HepG2 (cell line): ENCODE data around the gene TVP23A. TPM values are rescaled to one million over a fixed set of nuclear protein-coding genes. Genes with fewer than 3 reads are reported as not detected.

ENCODE experiments used
- CHD4 ChIP-seq: fragments of 200-600 bp; sonication (generic); IDR thresholded peaks from 2 replicates; pipeline ENCODE4 v1.7.0; 2017; ENCODE audit warnings: mild to moderate bottlenecking, low read length, borderline replicate concordance
- FOXM1 ChIP-seq: sonication (generic); formaldehyde crosslinking; IDR thresholded peaks from 2 replicates; pipeline ENCODE4 v1.5.0; 2020; ENCODE audit warnings: missing genetic modification reagents
- GATAD1 ChIP-seq: IDR thresholded peaks from 2 replicates; pipeline ENCODE4 v1.6.1; 2016; ENCODE audit warnings: missing genetic modification reagents, missing compliant biosample characterization
- GRHL1 ChIP-seq: sonication (generic); formaldehyde crosslinking; conservative IDR thresholded peaks from 2 replicates; pipeline ENCODE4 v1.8.0; 2022; ENCODE audit warnings: missing genetic modification reagents
- PRDM4 ChIP-seq: sonication (generic); formaldehyde crosslinking; IDR thresholded peaks from 2 replicates; pipeline ENCODE4 v1.9.0; 2021; ENCODE audit warnings: missing genetic modification reagents, borderline replicate concordance
- TMF1 ChIP-seq: sonication (generic); formaldehyde crosslinking; IDR thresholded peaks from 2 replicates; pipeline ENCODE4 v1.8.1; 2022; ENCODE audit warnings: low read depth, missing genetic modification reagents
- ZNF337 ChIP-seq: sonication (generic); formaldehyde crosslinking; IDR thresholded peaks from 2 replicates; pipeline ENCODE4 v1.5.1; 2020; ENCODE audit warnings: missing genetic modification reagents, low read depth, mild to moderate bottlenecking, borderline replicate concordance
- ZNF501 ChIP-seq: sonication (generic); formaldehyde crosslinking; IDR thresholded peaks from 2 replicates; pipeline ENCODE4 v1.5.1; 2020; ENCODE audit warnings: mild to moderate bottlenecking, moderate library complexity, missing genetic modification reagents
- ZNF678 ChIP-seq: sonication (generic); formaldehyde crosslinking; IDR thresholded peaks from 2 replicates; pipeline ENCODE4 v1.4.0; 2020; ENCODE audit warnings: mild to moderate bottlenecking, missing genetic modification reagents
- polyA plus RNA-seq, 8 experiments: library from polyadenylated mRNA; depleted of rRNA in 3 of 8; stranded (reverse) in 7 of 8; unstranded in 1 of 8; fragments of >200 nt; fragmentation: Illumina TruSeq in 4 of 8; extraction: Trizol in 4 of 8; gene quantifications; 2 replicates each; pipeline versions ENCODE4 v1.2.1 to v1.2.3, GENCODE V29; 2011 to 2016; ENCODE audit warnings: low read depth in 4 of 8, missing spikeins in 1 of 8, mixed read lengths in 1 of 8; ENCODE audit not compliant: insufficient read depth in 1 of 8
- total RNA-seq, 5 experiments: library from RNA; depleted of rRNA; stranded (reverse); fragments of >200 nt; fragmentation: Illumina TruSeq; extraction: Trizol; gene quantifications; 2 replicates each; pipeline ENCODE4 v1.2.3, GENCODE V29; 2016; ENCODE audit warnings: low read depth in 1 of 5
- TF ChIP-seq, protein P1 (sequence below): fragments of 450-650 bp; IDR thresholded peaks from 2 replicates; pipeline ENCODE4 v1.6.1; 2016
- TF ChIP-seq, protein P2 (sequence below): sonication (generic); formaldehyde crosslinking; IDR thresholded peaks from 2 replicates; pipeline ENCODE4 v1.4.0; 2020; ENCODE audit warnings: mild to moderate bottlenecking, missing genetic modification reagents
- TF ChIP-seq, protein P3 (sequence below): sonication (generic); formaldehyde crosslinking; IDR thresholded peaks from 2 replicates; pipeline ENCODE4 v1.5.0; 2020; ENCODE audit warnings: mild to moderate bottlenecking, missing genetic modification reagents
- TF ChIP-seq, protein P4 (sequence below): sonication (generic); formaldehyde crosslinking; IDR thresholded peaks from 2 replicates; pipeline ENCODE4 v1.8.0; 2022; ENCODE audit warnings: mild to moderate bottlenecking, missing genetic modification reagents

The TVP23A gene
- total and polyA plus RNA-seq, 2 of the 13 experiments (the other 11 are each of a cell fraction or from before 2014, with no cell fraction given): not detected

GRCh38 chr16:10743610-10744369 lies 74.8 kb downstream of the TVP23A start, which contains the start of gene NUBP1 (continued):
- TF ChIP-seq PRDM4 (CRISPR knock-in tag): no peak; the same call in 1 of the 2 replicates
- no peak for TF ChIP-seq GRHL1 (CRISPR knock-in tag)
- peak; percentile 100 for TF ChIP-seq ZNF501 (CRISPR knock-in tag)
- TF ChIP-seq ZNF337 (CRISPR knock-in tag): peak; percentile 87; the same call in 1 of the 2 replicates
- TF ChIP-seq, protein P1, sequence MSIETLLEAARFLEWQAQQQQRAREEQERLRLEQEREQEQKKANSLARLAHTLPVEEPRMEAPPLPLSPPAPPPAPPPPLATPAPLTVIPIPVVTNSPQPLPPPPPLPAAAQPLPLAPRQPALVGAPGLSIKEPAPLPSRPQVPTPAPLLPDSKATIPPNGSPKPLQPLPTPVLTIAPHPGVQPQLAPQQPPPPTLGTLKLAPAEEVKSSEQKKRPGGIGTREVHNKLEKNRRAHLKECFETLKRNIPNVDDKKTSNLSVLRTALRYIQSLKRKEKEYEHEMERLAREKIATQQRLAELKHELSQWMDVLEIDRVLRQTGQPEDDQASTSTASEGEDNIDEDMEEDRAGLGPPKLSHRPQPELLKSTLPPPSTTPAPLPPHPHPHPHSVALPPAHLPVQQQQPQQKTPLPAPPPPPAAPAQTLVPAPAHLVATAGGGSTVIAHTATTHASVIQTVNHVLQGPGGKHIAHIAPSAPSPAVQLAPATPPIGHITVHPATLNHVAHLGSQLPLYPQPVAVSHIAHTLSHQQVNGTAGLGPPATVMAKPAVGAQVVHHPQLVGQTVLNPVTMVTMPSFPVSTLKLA: 0 out of 2 replicates have a peak, but pooled peaks have one; percentile 20
- TF ChIP-seq CHD4: peak; percentile 76; the same call in 1 of the 2 replicates
- TF ChIP-seq, protein P2, sequence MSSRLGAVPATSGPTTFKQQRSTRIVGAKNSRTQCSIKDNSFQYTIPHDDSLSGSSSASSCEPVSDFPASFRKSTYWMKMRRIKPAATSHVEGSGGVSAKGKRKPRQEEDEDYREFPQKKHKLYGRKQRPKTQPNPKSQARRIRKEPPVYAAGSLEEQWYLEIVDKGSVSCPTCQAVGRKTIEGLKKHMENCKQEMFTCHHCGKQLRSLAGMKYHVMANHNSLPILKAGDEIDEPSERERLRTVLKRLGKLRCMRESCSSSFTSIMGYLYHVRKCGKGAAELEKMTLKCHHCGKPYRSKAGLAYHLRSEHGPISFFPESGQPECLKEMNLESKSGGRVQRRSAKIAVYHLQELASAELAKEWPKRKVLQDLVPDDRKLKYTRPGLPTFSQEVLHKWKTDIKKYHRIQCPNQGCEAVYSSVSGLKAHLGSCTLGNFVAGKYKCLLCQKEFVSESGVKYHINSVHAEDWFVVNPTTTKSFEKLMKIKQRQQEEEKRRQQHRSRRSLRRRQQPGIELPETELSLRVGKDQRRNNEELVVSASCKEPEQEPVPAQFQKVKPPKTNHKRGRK: no peak
- TF ChIP-seq, protein P3, sequence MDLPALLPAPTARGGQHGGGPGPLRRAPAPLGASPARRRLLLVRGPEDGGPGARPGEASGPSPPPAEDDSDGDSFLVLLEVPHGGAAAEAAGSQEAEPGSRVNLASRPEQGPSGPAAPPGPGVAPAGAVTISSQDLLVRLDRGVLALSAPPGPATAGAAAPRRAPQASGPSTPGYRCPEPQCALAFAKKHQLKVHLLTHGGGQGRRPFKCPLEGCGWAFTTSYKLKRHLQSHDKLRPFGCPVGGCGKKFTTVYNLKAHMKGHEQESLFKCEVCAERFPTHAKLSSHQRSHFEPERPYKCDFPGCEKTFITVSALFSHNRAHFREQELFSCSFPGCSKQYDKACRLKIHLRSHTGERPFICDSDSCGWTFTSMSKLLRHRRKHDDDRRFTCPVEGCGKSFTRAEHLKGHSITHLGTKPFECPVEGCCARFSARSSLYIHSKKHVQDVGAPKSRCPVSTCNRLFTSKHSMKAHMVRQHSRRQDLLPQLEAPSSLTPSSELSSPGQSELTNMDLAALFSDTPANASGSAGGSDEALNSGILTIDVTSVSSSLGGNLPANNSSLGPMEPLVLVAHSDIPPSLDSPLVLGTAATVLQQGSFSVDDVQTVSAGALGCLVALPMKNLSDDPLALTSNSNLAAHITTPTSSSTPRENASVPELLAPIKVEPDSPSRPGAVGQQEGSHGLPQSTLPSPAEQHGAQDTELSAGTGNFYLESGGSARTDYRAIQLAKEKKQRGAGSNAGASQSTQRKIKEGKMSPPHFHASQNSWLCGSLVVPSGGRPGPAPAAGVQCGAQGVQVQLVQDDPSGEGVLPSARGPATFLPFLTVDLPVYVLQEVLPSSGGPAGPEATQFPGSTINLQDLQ (CRISPR knock-in tag): peak; percentile 87; the same call in 1 of the 2 replicates
- TF ChIP-seq, protein P4, sequence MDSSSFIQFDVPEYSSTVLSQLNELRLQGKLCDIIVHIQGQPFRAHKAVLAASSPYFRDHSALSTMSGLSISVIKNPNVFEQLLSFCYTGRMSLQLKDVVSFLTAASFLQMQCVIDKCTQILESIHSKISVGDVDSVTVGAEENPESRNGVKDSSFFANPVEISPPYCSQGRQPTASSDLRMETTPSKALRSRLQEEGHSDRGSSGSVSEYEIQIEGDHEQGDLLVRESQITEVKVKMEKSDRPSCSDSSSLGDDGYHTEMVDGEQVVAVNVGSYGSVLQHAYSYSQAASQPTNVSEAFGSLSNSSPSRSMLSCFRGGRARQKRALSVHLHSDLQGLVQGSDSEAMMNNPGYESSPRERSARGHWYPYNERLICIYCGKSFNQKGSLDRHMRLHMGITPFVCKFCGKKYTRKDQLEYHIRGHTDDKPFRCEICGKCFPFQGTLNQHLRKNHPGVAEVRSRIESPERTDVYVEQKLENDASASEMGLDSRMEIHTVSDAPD (CRISPR knock-in tag): peak; percentile 86
- 0 out of 2 replicates have a peak, but pooled peaks have one; percentile 3 for TF ChIP-seq FOXM1 (CRISPR knock-in tag)
- peak; percentile 90 for TF ChIP-seq GATAD1 (CRISPR knock-in tag)
- peak; percentile 97 for TF ChIP-seq TMF1 (CRISPR knock-in tag)
- TF ChIP-seq ZNF678: peak; percentile 97
